WTC11 (cell line): ENCODE data around the gene ST6GALNAC1.

Experiments
- ATF1 ChIP-seq: sonication (generic); formaldehyde crosslinking; IDR thresholded peaks from 2 replicates; pipeline ENCODE4 v1.8.1; 2023; ENCODE audit warnings: mild to moderate bottlenecking, moderate library complexity, missing genetic modification reagents
- FOXP4 ChIP-seq: sonication (generic); formaldehyde crosslinking; IDR thresholded peaks from 2 replicates; pipeline ENCODE4 v1.8.0; 2022; ENCODE audit warnings: mild to moderate bottlenecking, missing genetic modification reagents
- JUN ChIP-seq: sonication (generic); formaldehyde crosslinking; IDR thresholded peaks from 2 replicates; pipeline ENCODE4 v1.8.0; 2023; ENCODE audit warnings: mild to moderate bottlenecking, missing genetic modification reagents
- NR2C2 ChIP-seq: sonication (generic); formaldehyde crosslinking; IDR thresholded peaks from 2 replicates; pipeline ENCODE4 v1.8.0; 2022; ENCODE audit warnings: mild to moderate bottlenecking, missing genetic modification reagents
- ZNF396 ChIP-seq: fragments of 250-450 bp; sonication (Bioruptor Pico); IDR thresholded peaks from 2 replicates; pipeline ENCODE4 v1.8.0; 2021; ENCODE audit warnings: mild to moderate bottlenecking, moderate library complexity, borderline replicate concordance
- TF ChIP-seq, protein P1 (sequence below): fragments of 200-600 bp; IDR thresholded peaks from 2 replicates; pipeline ENCODE4 v1.8.0; 2022; ENCODE audit warnings: antibody characterized with exemption
- TF ChIP-seq, protein P2 (sequence below): fragments of 250-450 bp; sonication (Bioruptor Pico); IDR thresholded peaks from 2 replicates; pipeline ENCODE4 v2.1.2; 2022; ENCODE audit warnings: mild to moderate bottlenecking, moderate library complexity
- TF ChIP-seq, protein P3 (sequence below): sonication (generic); formaldehyde crosslinking; conservative IDR thresholded peaks from 2 replicates; pipeline ENCODE4 v1.8.1; 2022; ENCODE audit warnings: mild to moderate bottlenecking, missing genetic modification reagents

GRCh38 chr17:76672892-76673291 is 29.3 kb upstream of the ST6GALNAC1 start:
- TF ChIP-seq, protein P1, sequence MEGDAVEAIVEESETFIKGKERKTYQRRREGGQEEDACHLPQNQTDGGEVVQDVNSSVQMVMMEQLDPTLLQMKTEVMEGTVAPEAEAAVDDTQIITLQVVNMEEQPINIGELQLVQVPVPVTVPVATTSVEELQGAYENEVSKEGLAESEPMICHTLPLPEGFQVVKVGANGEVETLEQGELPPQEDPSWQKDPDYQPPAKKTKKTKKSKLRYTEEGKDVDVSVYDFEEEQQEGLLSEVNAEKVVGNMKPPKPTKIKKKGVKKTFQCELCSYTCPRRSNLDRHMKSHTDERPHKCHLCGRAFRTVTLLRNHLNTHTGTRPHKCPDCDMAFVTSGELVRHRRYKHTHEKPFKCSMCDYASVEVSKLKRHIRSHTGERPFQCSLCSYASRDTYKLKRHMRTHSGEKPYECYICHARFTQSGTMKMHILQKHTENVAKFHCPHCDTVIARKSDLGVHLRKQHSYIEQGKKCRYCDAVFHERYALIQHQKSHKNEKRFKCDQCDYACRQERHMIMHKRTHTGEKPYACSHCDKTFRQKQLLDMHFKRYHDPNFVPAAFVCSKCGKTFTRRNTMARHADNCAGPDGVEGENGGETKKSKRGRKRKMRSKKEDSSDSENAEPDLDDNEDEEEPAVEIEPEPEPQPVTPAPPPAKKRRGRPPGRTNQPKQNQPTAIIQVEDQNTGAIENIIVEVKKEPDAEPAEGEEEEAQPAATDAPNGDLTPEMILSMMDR = no peak
- TF ChIP-seq, protein P2, sequence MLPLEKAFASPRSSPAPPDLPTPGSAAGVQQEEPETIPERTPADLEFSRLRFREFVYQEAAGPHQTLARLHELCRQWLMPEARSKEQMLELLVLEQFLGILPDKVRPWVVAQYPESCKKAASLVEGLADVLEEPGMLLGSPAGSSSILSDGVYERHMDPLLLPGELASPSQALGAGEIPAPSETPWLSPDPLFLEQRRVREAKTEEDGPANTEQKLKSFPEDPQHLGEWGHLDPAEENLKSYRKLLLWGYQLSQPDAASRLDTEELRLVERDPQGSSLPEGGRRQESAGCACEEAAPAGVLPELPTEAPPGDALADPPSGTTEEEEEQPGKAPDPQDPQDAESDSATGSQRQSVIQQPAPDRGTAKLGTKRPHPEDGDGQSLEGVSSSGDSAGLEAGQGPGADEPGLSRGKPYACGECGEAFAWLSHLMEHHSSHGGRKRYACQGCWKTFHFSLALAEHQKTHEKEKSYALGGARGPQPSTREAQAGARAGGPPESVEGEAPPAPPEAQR (CRISPR knock-in tag) = no peak
- TF ChIP-seq, protein P3, sequence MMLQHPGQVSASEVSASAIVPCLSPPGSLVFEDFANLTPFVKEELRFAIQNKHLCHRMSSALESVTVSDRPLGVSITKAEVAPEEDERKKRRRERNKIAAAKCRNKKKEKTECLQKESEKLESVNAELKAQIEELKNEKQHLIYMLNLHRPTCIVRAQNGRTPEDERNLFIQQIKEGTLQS (CRISPR knock-in tag) = no peak
- no peak for TF ChIP-seq JUN (CRISPR knock-in tag)
- TF ChIP-seq NR2C2 (CRISPR knock-in tag) = no peak
- no peak for TF ChIP-seq FOXP4 (CRISPR knock-in tag)
- TF ChIP-seq ATF1 = no peak
- TF ChIP-seq ZNF396 (CRISPR knock-in tag) = no peak
